ENCODE measurements around the gene GBGT1. TPM values are rescaled to one million over a fixed set of nuclear protein-coding genes. Genes with fewer than 3 reads are reported as not detected.
A peak's percentile ranks its signal among the peaks of the same experiment; 100 is the strongest.

The GBGT1 gene
- total and polyA plus RNA-seq, 5 donors: 7.4 to 12.8 (median 10.2) TPM

DNA sequence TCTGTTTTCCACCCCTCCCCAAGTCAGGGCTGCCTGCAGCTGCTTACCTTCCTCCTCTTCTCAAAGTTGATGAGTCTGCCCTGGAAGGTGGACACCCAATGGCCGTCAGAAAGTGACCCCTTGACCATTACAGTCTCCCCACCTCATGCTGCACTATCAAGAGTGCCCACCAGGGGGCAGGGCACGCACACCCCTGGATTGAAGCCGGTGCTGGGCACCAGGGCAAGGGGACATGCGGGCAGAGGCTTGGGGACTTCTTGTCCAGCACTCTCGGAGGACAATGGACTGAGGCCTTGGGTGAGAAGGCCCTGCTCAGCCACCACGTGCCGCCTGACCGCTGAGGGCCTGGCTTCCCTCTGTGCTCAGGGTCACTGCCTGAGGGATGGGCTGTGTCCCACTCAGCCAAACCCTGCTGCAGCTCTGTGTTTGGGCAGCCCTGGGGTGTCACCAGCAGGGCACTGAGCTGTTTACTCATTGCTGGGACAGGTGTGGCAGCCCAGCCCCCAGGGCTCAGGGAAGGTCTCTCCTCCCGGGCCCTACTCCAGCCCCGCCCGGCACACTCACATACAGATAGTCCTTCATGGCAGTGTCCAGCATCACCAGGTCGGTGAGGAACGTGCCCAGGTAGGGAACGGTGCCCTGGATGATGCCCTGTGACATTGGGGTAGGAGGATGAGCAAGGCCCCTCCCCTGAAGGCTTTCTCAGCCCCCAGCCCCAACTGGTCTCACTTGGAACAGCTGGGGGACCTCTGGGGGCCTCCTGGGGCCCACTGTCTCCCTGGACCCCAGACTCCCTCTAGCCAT, 60.3 kb downstream of the GBGT1 start:
- H3K9me3 ChIP-seq (ENCODE audit: control insufficient read depth, low read length): no peaks in the 10 kb centered on the region
- H3K4me3 ChIP-seq (ENCODE audit: low read length): no peak overlapping the region
- intact Hi-C loops (cut with DNase I): loop anchor here (1.0 to 2.0 kb wide), 2 partner anchors 41 to 43 kb away; no protein-coding TSS in a partner anchor
- WGBS: 48% methylated on average over 14 of the region's 14 CpGs
- no peaks in the 10 kb centered on the region for H3K27me3 ChIP-seq (ENCODE audit: control insufficient read depth, insufficient read depth)
- peak; percentile 66 to 89 (median 87) for DNase-seq
- H3K4me1 ChIP-seq (ENCODE audit: control insufficient read depth, insufficient read depth, low read length): no peaks in the 10 kb centered on the region
- H3K27ac ChIP-seq (ENCODE audit: low read length): no peak overlapping the region
- peak; percentile 53 to 72 for ATAC-seq

Other genes with a start within 250 kb of the GBGT1 start
- gene TSC1, start 219.3 kb downstream of the GBGT1 start, total RNA-seq: 10 to 100 TPM; 30.5 to 43.1 (median 38.6) TPM
- 15.7 TPM for gene TSC1, start 219.3 kb downstream of the GBGT1 start, polyA plus RNA-seq
- under 1 TPM; 0.32 to 0.56 (median 0.40) TPM for gene GFI1B, start 185.2 kb downstream of the GBGT1 start, total RNA-seq
- 0.16 TPM for gene GFI1B, start 185.2 kb downstream of the GBGT1 start, polyA plus RNA-seq
- 10 to 100 TPM; 28.9 to 41.1 (median 32.4) TPM for gene GTF3C5, start 132.9 kb downstream of the GBGT1 start, total RNA-seq
- gene GTF3C5, start 132.9 kb downstream of the GBGT1 start, polyA plus RNA-seq: 39.2 TPM
- gene CEL, start 101.9 kb downstream of the GBGT1 start, total RNA-seq: 1 to 10 TPM; 2.9 to 9.7 (median 5.2) TPM
- 2.8 TPM for gene CEL, start 101.9 kb downstream of the GBGT1 start, polyA plus RNA-seq
- gene RALGDS, start 42.7 kb downstream of the GBGT1 start, total RNA-seq: 10 to 100 TPM; 18.5 to 36.3 (median 32.1) TPM
- 33.8 TPM for gene RALGDS, start 42.7 kb downstream of the GBGT1 start, polyA plus RNA-seq
- gene OBP2B, start 45.3 kb upstream of the GBGT1 start, total RNA-seq: not detected
- gene OBP2B, start 45.3 kb upstream of the GBGT1 start, polyA plus RNA-seq: not detected
- gene ABO, start 111.3 kb upstream of the GBGT1 start, total RNA-seq: 1 to 10 TPM in 3 of 4 donors, under 1 TPM in 1; 0.66 to 2.0 (median 1.6) TPM
- gene ABO, start 111.3 kb upstream of the GBGT1 start, polyA plus RNA-seq: 1.0 TPM
- gene SURF6, start 172.3 kb upstream of the GBGT1 start, total RNA-seq: 10 to 100 TPM; 10.9 to 13.2 (median 11.9) TPM
- gene SURF6, start 172.3 kb upstream of the GBGT1 start, polyA plus RNA-seq: 13.9 TPM
- gene MED22, start 184.2 kb upstream of the GBGT1 start, total RNA-seq: 10 to 100 TPM; 19.0 to 22.7 (median 20.6) TPM
- 15.2 TPM for gene MED22, start 184.2 kb upstream of the GBGT1 start, polyA plus RNA-seq
- gene RPL7A, start 184.3 kb upstream of the GBGT1 start, total RNA-seq: 1,000 to 10,000 TPM in 3 of 4 donors, 100 to 1,000 TPM in 1; 973 to 1,213 (median 1,047) TPM
- gene RPL7A, start 184.3 kb upstream of the GBGT1 start, polyA plus RNA-seq: 1,455 TPM
- 10 to 100 TPM; 34.0 to 54.4 (median 43.1) TPM for gene SURF1, start 192.6 kb upstream of the GBGT1 start, total RNA-seq
- gene SURF1, start 192.6 kb upstream of the GBGT1 start, polyA plus RNA-seq: 98.8 TPM
- 10 to 100 TPM; 11.3 to 13.3 (median 12.5) TPM for gene SURF2, start 192.6 kb upstream of the GBGT1 start, total RNA-seq
- gene SURF2, start 192.6 kb upstream of the GBGT1 start, polyA plus RNA-seq: 23.4 TPM
- gene SURF4, start 212.1 kb upstream of the GBGT1 start, total RNA-seq: 100 to 1,000 TPM in 1 of 4 donors, 10 to 100 TPM in 3; 70.2 to 129 (median 91.5) TPM
- 67.2 TPM for gene SURF4, start 212.1 kb upstream of the GBGT1 start, polyA plus RNA-seq
- 1 to 10 TPM in 1 of 4 donors, under 1 TPM in 2, not detected in 1; 0.31 to 1.0 (median 0.37) TPM for gene STKLD1, start 212.5 kb upstream of the GBGT1 start, total RNA-seq
- 1.3 TPM for gene STKLD1, start 212.5 kb upstream of the GBGT1 start, polyA plus RNA-seq

Data from right cardiac atrium (tissue), 5 donors.